NT2/D1 (cell line): ENCODE measurements around the gene PIK3R6.

Source experiments
- DNase-seq: peaks from one replicate; pipeline ENCODE4 v3.0.0-alpha.2; 2011; ENCODE audit warnings: low read depth, low spot score
- H3K27me3 ChIP-seq: 2 replicates; pipeline ENCODE4 v1.6.0; 2011; ENCODE audit warnings: mild to moderate bottlenecking; ENCODE audit not compliant: insufficient read length, insufficient read depth
- H3K36me3 ChIP-seq: 2 replicates; pipeline ENCODE4 v1.6.1; 2011; ENCODE audit warnings: mild to moderate bottlenecking, low read length, mixed read lengths; ENCODE audit not compliant: insufficient read depth, insufficient read length
- H3K4me1 ChIP-seq: 2 replicates; pipeline ENCODE4 v1.5.1; 2011; ENCODE audit not compliant: insufficient read depth, insufficient read length
- H3K4me3 ChIP-seq: 2 replicates; pipeline ENCODE4 v1.5.1; 2011; ENCODE audit warnings: low read depth; ENCODE audit not compliant: insufficient read length
- H3K9ac ChIP-seq: 2 replicates; pipeline ENCODE4 v1.6.0; 2011; ENCODE audit warnings: low read depth; ENCODE audit not compliant: insufficient read length
- H3K9me3 ChIP-seq: 2 replicates; pipeline ENCODE4 v1.5.1; 2011; ENCODE audit warnings: mild to moderate bottlenecking, low read length; ENCODE audit not compliant: insufficient read depth
- SUZ12 ChIP-seq: IDR thresholded peaks from 2 replicates; pipeline ENCODE4 v1.6.1; 2011; ENCODE audit not compliant: insufficient read length, insufficient read depth; ENCODE audit errors: extremely low read depth
- YY1 ChIP-seq: IDR thresholded peaks from 2 replicates; pipeline ENCODE4 v1.6.1; 2011; ENCODE audit not compliant: insufficient read length, insufficient read depth
- ZNF274 ChIP-seq: IDR thresholded peaks from 2 replicates; pipeline ENCODE4 v1.6.1; 2011; ENCODE audit warnings: mild to moderate bottlenecking, low read depth, low read length

PIK3R6 gene

GRCh38 chr17:8898636-8899035, 31.2 kb upstream of the PIK3R6 start:
- Histone ChIP-seq H3K9me3 (no peaks in the 10 kb centered on the region), H3K4me1 (peaks cover 2% of the 10 kb centered on the region), H3K27me3 (no peaks in the 10 kb centered on the region), H3K36me3 (no peaks in the 10 kb centered on the region), H3K4me3 (no peak overlapping the region), H3K9ac (no peak overlapping the region)
- TF ChIP-seq SUZ12 (no peak), YY1 (no peak), ZNF274 (no peak)
- DNase-seq, result no peak

- no peak overlapping the region for H3K9ac ChIP-seq
- no peak for DNase-seq
- no peak overlapping the region for H3K4me3 ChIP-seq
- no peaks in the 10 kb centered on the region for H3K9me3 ChIP-seq
- H3K27me3 ChIP-seq, result no peaks in the 10 kb centered on the region
- TF ChIP-seq SUZ12 (no peak), YY1 (no peak), ZNF274 (no peak)
- H3K36me3 ChIP-seq, result no peaks in the 10 kb centered on the region
- H3K4me1 ChIP-seq, result peaks cover 2% of the 10 kb centered on the region
Observed at GRCh38 chr17:8898126-8898525, 30.7 kb upstream of the PIK3R6 start.

- TF ChIP-seq YY1, result no peak
- TF ChIP-seq SUZ12, result no peak
- H3K4me3 ChIP-seq, result no peak overlapping the region
- H3K9me3 ChIP-seq, result no peaks in the 10 kb centered on the region
Observed at GRCh38 chr17:8896641-8897635, 29.5 kb upstream of the PIK3R6 start.

GRCh38 chr17:8896087-8896486, 28.6 kb upstream of the PIK3R6 start:
- Histone ChIP-seq H3K4me1 (peaks cover 2% of the 10 kb centered on the region), H3K27me3 (no peaks in the 10 kb centered on the region), H3K4me3 (no peak overlapping the region), H3K9ac (no peak overlapping the region), H3K36me3 (no peaks in the 10 kb centered on the region), H3K9me3 (no peaks in the 10 kb centered on the region)
- DNase-seq, result no peak
- TF ChIP-seq SUZ12, result no peak
- no peak for TF ChIP-seq YY1
- TF ChIP-seq ZNF274, result no peak

More at GRCh38 chr17:8896641-8897635, 29.5 kb upstream of the PIK3R6 start:
- no peaks in the 10 kb centered on the region for H3K27me3 ChIP-seq
- H3K4me1 ChIP-seq, result peaks cover 2% of the 10 kb centered on the region
- no peaks in the 10 kb centered on the region for H3K36me3 ChIP-seq
- H3K9ac ChIP-seq, result no peak overlapping the region
- DNase-seq, result no peak

- H3K9me3 ChIP-seq, result no peaks in the 10 kb centered on the region
- peak overlapping the region; percentile 42 for H3K4me3 ChIP-seq
- no peaks in the 10 kb centered on the region for H3K36me3 ChIP-seq
- peak; percentile 48 for DNase-seq
- no peaks in the 10 kb centered on the region for H3K27me3 ChIP-seq
- peak overlapping the region; percentile 67 for H3K9ac ChIP-seq
- TF ChIP-seq ZNF274 (no peak), SUZ12 (no peak), YY1 (no peak)
- peaks cover 2% of the 10 kb centered on the region for H3K4me1 ChIP-seq
Observed at GRCh38 chr17:8894673-8895578, 27.5 kb upstream of the PIK3R6 start.

GRCh38 chr17:8894202-8894671, 26.8 kb upstream of the PIK3R6 start:
- Histone ChIP-seq H3K36me3 (no peaks in the 10 kb centered on the region), H3K9me3 (no peaks in the 10 kb centered on the region), H3K4me3 (peak overlapping the region; percentile 42), H3K27me3 (no peaks in the 10 kb centered on the region), H3K4me1 (peaks cover 2% of the 10 kb centered on the region), H3K9ac (peak overlapping the region; percentile 67)
- TF ChIP-seq SUZ12 (no peak), YY1 (no peak), ZNF274 (no peak)
- peak; percentile 20 for DNase-seq
